ENCODE measurements around the gene PODN.

Gene PODN

GRCh38 chr1:53061859-53062707, at the start of gene PODN:
TSS of gene PODN (plus strand) at chr1:53062213. CDS start at chr1:53069856, 7,643 bp downstream.
- DNase-seq (ENCODE audit: low spot score), result peak; percentile 86

- DNase-seq (ENCODE audit: low spot score), result peak; percentile 89
Measured at GRCh38 chr1:53014791-53015507, 47.1 kb upstream of the PODN start.

GRCh38 chr1:53015508-53015860, 46.5 kb upstream of the PODN start:
- no peak for DNase-seq (ENCODE audit: low spot score)

GRCh38 chr1:53016705-53017104, 45.3 kb upstream of the PODN start:
- no peak for DNase-seq (ENCODE audit: low spot score)

GRCh38 chr1:53020588-53020987, 41.4 kb upstream of the PODN start:
- no peak for DNase-seq (ENCODE audit: low spot score)

GRCh38 chr1:53022179-53022578, 39.8 kb upstream of the PODN start:
- no peak for DNase-seq (ENCODE audit: low spot score)

- DNase-seq (ENCODE audit: low spot score), result no peak
Measured at GRCh38 chr1:53023546-53023945, 38.5 kb upstream of the PODN start.

- no peak for DNase-seq (ENCODE audit: low spot score)
Measured at GRCh38 chr1:53024117-53024516, 37.9 kb upstream of the PODN start.

GRCh38 chr1:53025034-53025768, 36.8 kb upstream of the PODN start:
- peak; percentile 90 for DNase-seq (ENCODE audit: low spot score)

- DNase-seq (ENCODE audit: low spot score), result no peak
Measured at GRCh38 chr1:53025769-53026112, 36.3 kb upstream of the PODN start.

GRCh38 chr1:53026254-53026653, 35.8 kb upstream of the PODN start:
- no peak for DNase-seq (ENCODE audit: low spot score)

GRCh38 chr1:53031732-53032131, 30.3 kb upstream of the PODN start:
- DNase-seq (ENCODE audit: low spot score), result no peak

GRCh38 chr1:53037159-53037558, 24.9 kb upstream of the PODN start:
- DNase-seq (ENCODE audit: low spot score), result no peak

GRCh38 chr1:53038566-53038965, 23.4 kb upstream of the PODN start:
- no peak for DNase-seq (ENCODE audit: low spot score)

- DNase-seq (ENCODE audit: low spot score), result peak; percentile 50
Measured at GRCh38 chr1:53043271-53043670, 18.7 kb upstream of the PODN start.

- no peak for DNase-seq (ENCODE audit: low spot score)
Measured at GRCh38 chr1:53044926-53045325, 17.1 kb upstream of the PODN start.

- no peak for DNase-seq (ENCODE audit: low spot score)
Measured at GRCh38 chr1:53046930-53047329, 15.1 kb upstream of the PODN start.

- no peak for DNase-seq (ENCODE audit: low spot score)
Measured at GRCh38 chr1:53047737-53048736, 14.0 kb upstream of the PODN start.

- no peak for DNase-seq (ENCODE audit: low spot score)
Measured at GRCh38 chr1:53048960-53049573, 12.9 kb upstream of the PODN start.

GRCh38 chr1:53049574-53049967, 12.4 kb upstream of the PODN start:
- no peak for DNase-seq (ENCODE audit: low spot score)

GRCh38 chr1:53050310-53050709, 11.7 kb upstream of the PODN start:
- no peak for DNase-seq (ENCODE audit: low spot score)
